ENCODE measurements around the gene TWIST2. TPM values are rescaled to one million over a fixed set of nuclear protein-coding genes. Genes with fewer than 3 reads are reported as not detected.

Gene TWIST2
- not detected in 2 replicates for total RNA-seq (2013; cell fraction: nucleolus; rRNA removed)
- total RNA-seq (2014; rRNA removed) (not detected in 2 replicates), total RNA-seq (2014; rRNA removed; fragmentation: Illumina TruSeq; extraction: Trizol) (not detected in 2 replicates), total RNA-seq (2021) (not detected in 2 replicates), polyA plus RNA-seq (2011; rRNA removed) (not detected in 2 replicates), polyA plus RNA-seq (2014; fragmentation: Illumina TruSeq; extraction: Trizol) (not detected in 2 replicates), polyA plus RNA-seq (2014; fragmentation: Nextera tagmentation; extraction: Ambion mirVana) (not detected), polyA plus RNA-seq (2014; rRNA removed) (not detected in 2 replicates), polyA plus RNA-seq (2016; fragmentation: Nextera tagmentation; extraction: Ambion mirVana) (not detected), polyA minus RNA-seq (2011; rRNA and poly(A)+ RNA removed) (not detected in 2 replicates), Bru-seq, nascent RNA (not detected), BruChase-seq, experiment 1, labeled RNA remaining after a 6-hour chase (not detected), BruChase-seq, experiment 2, labeled RNA remaining after a 2-hour chase (not detected)
- polyA plus RNA-seq (2011; ENCODE audit: low read depth): not detected
- polyA plus RNA-seq (2011; cell fraction: cytosol; rRNA removed): not detected in 2 replicates
- polyA plus RNA-seq (2011; cell fraction: nucleus; rRNA removed): not detected in 2 replicates
- not detected in 2 replicates for polyA plus RNA-seq (2012)
- polyA minus RNA-seq (2011; cell fraction: cytosol; rRNA and poly(A)+ RNA removed): not detected in 2 replicates
- polyA minus RNA-seq (2011; cell fraction: nucleus; rRNA and poly(A)+ RNA removed): not detected in 2 replicates
- long read RNA-seq, experiment 1: 0 reads
- long read RNA-seq, experiment 2: 0 reads

DNA sequence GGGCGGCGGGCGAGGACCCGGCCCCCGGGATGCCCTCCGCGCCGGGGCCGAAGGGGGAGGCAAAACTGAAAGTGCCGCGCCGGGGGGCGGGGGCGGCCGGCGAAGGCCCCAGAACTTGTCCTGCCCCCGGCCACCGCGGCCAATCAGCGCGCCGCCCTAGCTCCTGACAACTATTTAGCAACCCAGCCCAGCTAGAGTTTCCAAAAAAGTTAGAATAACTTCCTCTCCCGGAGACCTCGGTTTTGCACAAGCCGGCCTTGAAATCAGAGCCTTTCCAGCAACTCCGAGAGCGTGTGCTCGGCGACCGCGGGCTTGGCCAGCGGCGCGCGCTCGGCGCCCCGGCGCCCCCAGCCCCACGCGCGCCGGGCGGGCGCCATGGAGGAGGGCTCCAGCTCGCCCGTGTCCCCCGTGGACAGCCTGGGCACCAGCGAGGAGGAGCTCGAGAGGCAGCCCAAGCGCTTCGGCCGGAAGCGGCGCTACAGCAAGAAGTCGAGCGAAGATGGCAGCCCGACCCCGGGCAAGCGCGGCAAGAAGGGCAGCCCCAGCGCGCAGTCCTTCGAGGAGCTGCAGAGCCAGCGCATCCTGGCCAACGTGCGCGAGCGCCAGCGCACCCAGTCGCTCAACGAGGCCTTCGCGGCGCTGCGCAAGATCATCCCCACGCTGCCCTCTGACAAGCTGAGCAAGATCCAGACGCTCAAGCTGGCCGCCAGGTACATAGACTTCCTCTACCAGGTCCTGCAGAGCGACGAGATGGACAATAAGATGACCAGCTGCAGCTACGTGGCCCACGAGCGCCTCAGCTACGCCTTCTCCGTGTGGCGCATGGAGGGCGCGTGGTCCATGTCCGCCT is at the start of gene TWIST2:
TWIST2 (plus strand) TSS at position 245 of the 850 bp plus-strand sequence; CDS start at position 376, 131 bp downstream.
- POLR2A ChIA-PET: no interaction called here
- Histone ChIP-seq H3K4me3 (no peak within 1 kb of the TSS), H2AFZ (ENCODE audit: control insufficient read depth, low read depth, low read length) (no peak within 1 kb of the TSS), H4K20me1 (ENCODE audit: control insufficient read depth, insufficient read depth) (no peaks in the 10 kb centered on the region), H3K27ac (ENCODE audit: control insufficient read depth, insufficient read depth) (no peak within 1 kb of the TSS), H3K9me3 (replicated peaks; ENCODE audit: control insufficient read depth, insufficient read depth, low read length) (no peaks in the 10 kb centered on the region; the same call in 2 of the 3 replicates), H3K4me2 (ENCODE audit: control insufficient read depth, insufficient read depth) (no peak within 1 kb of the TSS), H3K27me3 (replicated peaks in 1 of 2; ENCODE audit: control insufficient read depth in 2 of 2, insufficient read depth in 2 of 2, low read length in 1 of 2) (no peaks in the 10 kb centered on the region; a peak in 2 of 4 replicates), H3K4me1 (ENCODE audit: control insufficient read depth, insufficient read depth, low read length) (no peaks in the 10 kb centered on the region), H3K79me2 (ENCODE audit: control insufficient read depth, insufficient read depth, low read length) (no peaks in the 10 kb centered on the region), H3K9ac (ENCODE audit: control insufficient read depth, insufficient read depth, low read length) (no peak within 1 kb of the TSS), H3K36me3 (ENCODE audit: control insufficient read depth in 2 of 2, insufficient read depth in 2 of 2, low read length in 1 of 2) (no peaks in the 10 kb centered on the region)
- ATAC-seq: no peak
- no TSS peak for BruUV-seq (replicated peaks)
- CTCF ChIA-PET: no interaction called here
- RAD21 ChIA-PET (ENCODE audit: unreplicated experiment): no interaction called here
- no peak for FAIRE-seq
- SMC1A ChIA-PET (ENCODE audit: uncharacterized antibody, unreplicated experiment): no interaction called here
- in situ Hi-C loops (cut with MboI): no loop called here
- DNase-seq (ENCODE audit: low read depth, low spot score): no peak
- intact Hi-C loops (cut with micrococcal nuclease; ENCODE audit: unreplicated experiment): no loop called here
- 73% methylated on average over 50 of the region's 90 CpGs for WGBS (ENCODE audit: insufficient coverage, insufficient replicate concordance, low lambda C conversion rate, missing lambda C conversion rate)
- TF ChIP-seq, protein P1, sequence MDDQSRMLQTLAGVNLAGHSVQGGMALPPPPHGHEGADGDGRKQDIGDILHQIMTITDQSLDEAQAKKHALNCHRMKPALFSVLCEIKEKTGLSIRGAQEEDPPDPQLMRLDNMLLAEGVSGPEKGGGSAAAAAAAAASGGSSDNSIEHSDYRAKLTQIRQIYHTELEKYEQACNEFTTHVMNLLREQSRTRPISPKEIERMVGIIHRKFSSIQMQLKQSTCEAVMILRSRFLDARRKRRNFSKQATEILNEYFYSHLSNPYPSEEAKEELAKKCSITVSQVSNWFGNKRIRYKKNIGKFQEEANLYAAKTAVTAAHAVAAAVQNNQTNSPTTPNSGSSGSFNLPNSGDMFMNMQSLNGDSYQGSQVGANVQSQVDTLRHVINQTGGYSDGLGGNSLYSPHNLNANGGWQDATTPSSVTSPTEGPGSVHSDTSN (IDR thresholded peaks at IDR 0.05; ENCODE audit: insufficient replicate concordance, low read depth, low read length): no peak
- TF ChIP-seq SRF (IDR thresholded peaks at IDR 0.05; ENCODE audit: low read depth in 2 of 2, low read length in 2 of 2) (no peak), SREBF2 (IDR thresholded peaks at IDR 0.05; ENCODE audit: low read length) (no peak), NFXL1 (IDR thresholded peaks at IDR 0.05; ENCODE audit: borderline replicate concordance) (no peak), WRNIP1 (IDR thresholded peaks at IDR 0.05; ENCODE audit: borderline replicate concordance, low read depth, low read length) (no peak), ZZZ3 (IDR thresholded peaks at IDR 0.05; ENCODE audit: control insufficient read depth, insufficient read length, low read depth) (no peak), ZBTB40 (IDR thresholded peaks at IDR 0.05; ENCODE audit: borderline replicate concordance) (no peak), REST (IDR thresholded peaks at IDR 0.05; ENCODE audit: low read depth, low read length) (no peak)
- TF ChIP-seq, protein P2, sequence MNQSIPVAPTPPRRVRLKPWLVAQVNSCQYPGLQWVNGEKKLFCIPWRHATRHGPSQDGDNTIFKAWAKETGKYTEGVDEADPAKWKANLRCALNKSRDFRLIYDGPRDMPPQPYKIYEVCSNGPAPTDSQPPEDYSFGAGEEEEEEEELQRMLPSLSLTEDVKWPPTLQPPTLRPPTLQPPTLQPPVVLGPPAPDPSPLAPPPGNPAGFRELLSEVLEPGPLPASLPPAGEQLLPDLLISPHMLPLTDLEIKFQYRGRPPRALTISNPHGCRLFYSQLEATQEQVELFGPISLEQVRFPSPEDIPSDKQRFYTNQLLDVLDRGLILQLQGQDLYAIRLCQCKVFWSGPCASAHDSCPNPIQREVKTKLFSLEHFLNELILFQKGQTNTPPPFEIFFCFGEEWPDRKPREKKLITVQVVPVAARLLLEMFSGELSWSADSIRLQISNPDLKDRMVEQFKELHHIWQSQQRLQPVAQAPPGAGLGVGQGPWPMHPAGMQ (IDR thresholded peaks at IDR 0.05; ENCODE audit: borderline replicate concordance): no peak
